RWPE1 (cell line): Measurements from ENCODE around the gene AARS1.
"Not testable (repeated sequence)": the region's sequence is repeated elsewhere in the genome, so short reads cannot be mapped to it uniquely, and the experiment has no call there.

Experiments used
- CTCF ChIA-PET: fragments of 350-600 bp; sonication (Branson Sonifier 250); formaldehyde crosslinking; extraction: SDS; loops from one replicate; lab custom pipeline; 2021; lab: Yijun Ruan, JAX
- POLR2A ChIA-PET: fragments of 400-600 bp; formaldehyde crosslinking; extraction: SDS; loops from one replicate; lab custom pipeline; 2020; ENCODE audit warnings: antibody characterized with exemption; ENCODE audit not compliant: low non-redundant PET; lab: Yijun Ruan, JAX
- DNase-seq: peaks from one replicate; pipeline ENCODE4 v3.0.0; 2012; ENCODE audit warnings: low spot score
- H3K27ac ChIP-seq: fragments of 450-650 bp; 2 replicates; pipeline ENCODE4 v1.5.1; 2017
- TF ChIP-seq, protein P1 (sequence below): fragments of 450-650 bp; conservative IDR thresholded peaks from 2 replicates; pipeline ENCODE4 v1.5.1; 2017; ENCODE audit warnings: low read depth, mild to moderate bottlenecking

Gene AARS1

DNA sequence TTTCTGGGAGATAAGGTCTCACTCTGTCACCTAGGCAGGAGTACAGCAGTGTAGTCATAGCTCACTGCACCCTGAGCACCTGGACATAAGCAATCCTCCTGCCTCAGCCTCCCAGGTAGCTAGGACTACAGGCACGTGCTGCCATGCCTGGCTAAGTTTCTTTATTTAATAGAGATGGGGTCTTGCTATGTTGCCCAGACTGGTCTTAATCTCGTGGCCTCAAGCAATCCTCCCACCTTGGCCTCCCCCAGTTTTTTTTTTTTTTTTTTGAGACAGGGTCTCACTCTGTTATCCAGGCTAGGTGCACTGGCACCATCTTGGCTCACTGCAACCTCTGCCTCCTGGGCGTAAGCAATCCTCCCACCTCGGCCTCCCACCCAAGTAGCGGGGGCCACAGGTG, 30.8 kb upstream of the AARS1 start:
- TF ChIP-seq, protein P1, sequence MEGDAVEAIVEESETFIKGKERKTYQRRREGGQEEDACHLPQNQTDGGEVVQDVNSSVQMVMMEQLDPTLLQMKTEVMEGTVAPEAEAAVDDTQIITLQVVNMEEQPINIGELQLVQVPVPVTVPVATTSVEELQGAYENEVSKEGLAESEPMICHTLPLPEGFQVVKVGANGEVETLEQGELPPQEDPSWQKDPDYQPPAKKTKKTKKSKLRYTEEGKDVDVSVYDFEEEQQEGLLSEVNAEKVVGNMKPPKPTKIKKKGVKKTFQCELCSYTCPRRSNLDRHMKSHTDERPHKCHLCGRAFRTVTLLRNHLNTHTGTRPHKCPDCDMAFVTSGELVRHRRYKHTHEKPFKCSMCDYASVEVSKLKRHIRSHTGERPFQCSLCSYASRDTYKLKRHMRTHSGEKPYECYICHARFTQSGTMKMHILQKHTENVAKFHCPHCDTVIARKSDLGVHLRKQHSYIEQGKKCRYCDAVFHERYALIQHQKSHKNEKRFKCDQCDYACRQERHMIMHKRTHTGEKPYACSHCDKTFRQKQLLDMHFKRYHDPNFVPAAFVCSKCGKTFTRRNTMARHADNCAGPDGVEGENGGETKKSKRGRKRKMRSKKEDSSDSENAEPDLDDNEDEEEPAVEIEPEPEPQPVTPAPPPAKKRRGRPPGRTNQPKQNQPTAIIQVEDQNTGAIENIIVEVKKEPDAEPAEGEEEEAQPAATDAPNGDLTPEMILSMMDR = no peak
- POLR2A ChIA-PET = interaction anchor here (0.7 kb wide), 1 partner anchor 39 kb away, joined by 3 read pairs; no protein-coding TSS in a partner anchor
- no peak overlapping the region for H3K27ac ChIP-seq
- DNase-seq = no peak
- CTCF ChIA-PET = interaction anchor here (0.5 kb wide), 1 partner anchor 53 kb away, joined by 3 read pairs; no protein-coding TSS in a partner anchor

DNA sequence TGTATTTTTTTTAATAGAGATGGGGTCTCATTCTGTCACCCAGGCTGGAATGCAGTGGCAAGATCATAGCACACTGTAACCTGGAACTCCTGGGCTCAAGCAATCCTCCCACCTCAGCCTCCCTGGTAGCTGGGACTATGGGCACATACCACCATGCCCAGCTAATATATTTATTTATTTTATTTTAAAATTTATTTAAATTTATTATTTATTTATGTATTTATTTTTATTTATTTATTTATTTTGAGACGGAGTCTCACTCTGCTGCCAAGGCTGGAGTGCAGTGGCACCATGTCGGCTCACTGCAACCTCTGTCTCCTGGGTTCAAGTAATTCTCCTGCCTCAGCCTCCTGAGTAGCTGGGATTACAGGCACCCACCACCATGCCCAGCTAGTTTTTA, 18.4 kb upstream of the AARS1 start:
- CTCF ChIA-PET, H3K27ac ChIP-seq, POLR2A ChIA-PET, DNase-seq: not testable (repeated sequence)

DNA sequence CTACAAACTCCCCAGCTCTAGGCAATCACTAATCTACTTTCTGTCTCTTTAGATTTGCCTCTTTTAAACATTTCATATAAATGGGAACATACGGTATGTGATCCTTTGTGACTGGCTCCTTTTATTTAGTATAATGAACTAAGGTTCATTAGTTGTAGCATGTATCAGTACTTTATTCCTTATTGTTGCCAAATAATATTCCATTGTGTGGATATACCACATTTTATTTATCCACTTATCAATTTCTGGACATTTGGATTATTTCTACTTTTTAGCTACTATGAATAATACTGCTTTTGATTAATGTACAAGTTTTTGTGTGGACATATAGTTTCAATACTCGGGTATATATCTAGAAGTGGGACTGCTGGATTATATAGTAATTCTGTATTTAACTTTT, 17.6 kb upstream of the AARS1 start:
- ChIA-PET CTCF (interaction anchor here (0.5 to 0.6 kb wide), 2 partner anchors 10 to 22 kb away, joined by 4 to 5 read pairs; no protein-coding TSS in a partner anchor), POLR2A (no interaction called here)
- TF ChIP-seq, protein P1 = no peak
- DNase-seq = no peak
- no peak overlapping the region for H3K27ac ChIP-seq

DNA sequence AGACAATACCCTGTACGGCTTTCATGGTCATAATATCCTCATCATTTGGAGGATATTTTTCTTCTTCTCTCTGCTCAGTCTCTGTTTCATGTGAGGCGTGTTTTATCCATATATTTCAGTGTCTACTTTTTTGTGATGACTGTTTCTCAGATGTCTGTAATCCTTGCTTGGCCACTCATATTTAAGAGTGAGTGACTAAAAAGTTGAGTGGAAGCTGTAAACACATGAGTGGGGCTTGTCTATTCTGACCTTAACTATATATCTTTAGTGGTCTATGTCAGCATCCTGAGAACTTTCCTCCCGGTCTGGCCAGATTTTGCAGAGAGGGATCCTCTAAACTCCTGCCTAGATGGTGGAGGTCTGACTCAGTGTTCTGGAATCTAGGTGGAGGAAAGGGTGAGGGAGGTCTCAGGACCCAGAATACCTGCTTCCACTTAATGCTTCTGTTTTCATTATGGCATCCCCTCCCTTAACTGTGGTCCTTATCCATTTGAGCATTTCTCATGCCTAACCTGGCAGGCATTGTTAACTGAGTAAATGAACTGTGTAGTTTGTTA, 15.7 kb upstream of the AARS1 start:
- ChIA-PET POLR2A (no interaction called here), CTCF (no interaction called here)
- no peak overlapping the region for H3K27ac ChIP-seq

DNA sequence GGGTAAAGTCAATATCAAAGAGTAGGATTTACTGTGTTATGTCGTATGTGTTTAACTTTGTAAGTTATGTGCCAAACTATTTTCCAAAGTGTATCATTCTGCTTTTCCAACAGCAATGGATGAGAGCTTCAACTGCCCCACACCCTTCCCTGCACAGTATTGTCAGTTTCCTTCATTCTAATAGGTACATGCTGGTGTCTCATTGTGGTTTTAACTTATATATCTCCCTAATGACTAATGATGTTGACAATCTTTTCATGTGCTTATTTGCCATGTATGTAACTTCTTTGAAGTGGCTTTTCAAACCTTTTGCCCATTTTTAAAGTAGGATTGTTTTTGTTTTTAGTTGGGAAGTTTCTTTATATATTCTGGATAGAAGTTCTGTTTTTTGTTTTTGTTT, 13.4 kb upstream of the AARS1 start:
- CTCF ChIA-PET = no interaction called here
- POLR2A ChIA-PET = no interaction called here
- TF ChIP-seq, protein P1 = no peak

More for the DNA sequence above, 15.7 kb upstream of the AARS1 start:
- TF ChIP-seq, protein P1 = no peak
- peak; percentile 60 for DNase-seq

DNA sequence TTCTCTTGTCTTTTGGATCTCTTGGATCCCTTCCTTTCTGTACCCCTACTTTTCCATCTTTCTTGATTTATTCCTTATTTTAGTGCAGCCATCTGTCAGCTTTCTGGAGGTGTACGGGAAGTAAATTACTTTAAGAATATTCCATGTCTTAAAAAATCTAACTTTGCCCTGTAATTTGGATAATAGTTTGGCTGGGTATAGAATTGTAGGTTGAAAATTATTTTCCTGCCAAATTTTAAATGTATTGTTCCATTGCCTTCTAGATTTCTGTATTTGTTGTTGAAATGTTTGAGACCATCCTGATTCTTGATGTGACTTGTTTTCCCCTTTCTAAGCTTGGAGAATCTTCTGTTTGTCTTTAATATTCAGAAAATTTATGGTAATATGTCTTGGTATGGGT, 11.8 kb upstream of the AARS1 start:
- H3K27ac ChIP-seq = no peak overlapping the region
- TF ChIP-seq, protein P1 = no peak
- ChIA-PET CTCF (no interaction called here), POLR2A (no interaction called here)
- no peak for DNase-seq

More for the DNA sequence above, 13.4 kb upstream of the AARS1 start:
- no peak for DNase-seq
- H3K27ac ChIP-seq = no peak overlapping the region
